Measurements from ENCODE around the gene NEO1.
"Not testable (repeated sequence)": the region's sequence is repeated elsewhere in the genome, so short reads cannot be mapped to it uniquely, and the experiment has no call there.

NEO1 gene

GRCh38 chr15:73291441-73291840, 239.2 kb downstream of the NEO1 start:
- TF ChIP-seq CTCF (IDR thresholded peaks at IDR 0.05; ENCODE audit: extremely low read depth, insufficient read depth, missing control alignments) = no peak
- in situ Hi-C loops (cut with MboI; ENCODE audit: low pct_unique_long_range_greater_than_20kb, low sequenced_read_pairs, unreplicated experiment) = loop anchor here (25.0 kb wide), 1 partner anchor 396 kb away; the partner anchor contains the start of gene CD276
- no peak for DNase-seq (ENCODE audit: low spot score)

- in situ Hi-C loops (cut with MboI; ENCODE audit: low pct_unique_long_range_greater_than_20kb, low sequenced_read_pairs, unreplicated experiment) = loop anchor here (25.0 kb wide), 1 partner anchor 394 kb away; the partner anchor contains the start of gene CD276
- TF ChIP-seq CTCF (IDR thresholded peaks at IDR 0.05; ENCODE audit: extremely low read depth, insufficient read depth, missing control alignments) = no peak
- DNase-seq (ENCODE audit: low spot score) = no peak
These were observed 241.5 kb downstream of the NEO1 start for GRCh38 chr15:73293773-73294172.

- in situ Hi-C loops (cut with MboI; ENCODE audit: low pct_unique_long_range_greater_than_20kb, low sequenced_read_pairs, unreplicated experiment) = loop anchor here (25.0 kb wide), 1 partner anchor 392 kb away; the partner anchor contains the start of gene CD276
- no peak for DNase-seq (ENCODE audit: low spot score)
- no peak for TF ChIP-seq CTCF (IDR thresholded peaks at IDR 0.05; ENCODE audit: extremely low read depth, insufficient read depth, missing control alignments)
These were observed 243.5 kb downstream of the NEO1 start for GRCh38 chr15:73295630-73296286.

GRCh38 chr15:73296609-73297353, 244.5 kb downstream of the NEO1 start:
- DNase-seq (ENCODE audit: low spot score) = no peak
- in situ Hi-C loops (cut with MboI; ENCODE audit: low pct_unique_long_range_greater_than_20kb, low sequenced_read_pairs, unreplicated experiment) = loop anchor here (25.0 kb wide), 1 partner anchor 391 kb away; the partner anchor contains the start of gene CD276
- no peak for TF ChIP-seq CTCF (IDR thresholded peaks at IDR 0.05; ENCODE audit: extremely low read depth, insufficient read depth, missing control alignments)

GRCh38 chr15:73298522-73299245, 246.4 kb downstream of the NEO1 start:
- in situ Hi-C loops (cut with MboI; ENCODE audit: low pct_unique_long_range_greater_than_20kb, low sequenced_read_pairs, unreplicated experiment) = loop anchor here (25.0 kb wide), 1 partner anchor 389 kb away; the partner anchor contains the start of gene CD276
- no peak for DNase-seq (ENCODE audit: low spot score)
- no peak for TF ChIP-seq CTCF (IDR thresholded peaks at IDR 0.05; ENCODE audit: extremely low read depth, insufficient read depth, missing control alignments)

GRCh38 chr15:73300286-73300685, 248.0 kb downstream of the NEO1 start:
- in situ Hi-C loops (cut with MboI; ENCODE audit: low pct_unique_long_range_greater_than_20kb, low sequenced_read_pairs, unreplicated experiment); DNase-seq (ENCODE audit: low spot score): not testable (repeated sequence)
